RCC 7860 (cell line): ENCODE measurements around the gene BSPRY.
"Not testable (repeated sequence)": the region's sequence is repeated elsewhere in the genome, so short reads cannot be mapped to it uniquely, and the experiment has no call there.

Experiments
- DNase-seq: peaks from one replicate; pipeline ENCODE4 v3.0.0-alpha.2; 2015; ENCODE audit warnings: low spot score
- FAIRE-seq: peaks from 2 replicates; lab custom pipeline; 2012; peaks lifted over from hg19 to GRCh38; lab: Jason Lieb, UNC

Gene BSPRY

GRCh38 chr9:113390192-113390960 is 41.0 kb downstream of the BSPRY start:
- FAIRE-seq (no peak), DNase-seq (no peak)

GRCh38 chr9:113391917-113392316 is 42.6 kb downstream of the BSPRY start:
- DNase-seq (no peak), FAIRE-seq (no peak)

GRCh38 chr9:113393281-113393680 is 43.9 kb downstream of the BSPRY start:
- FAIRE-seq, result no peak
- DNase-seq, result no peak

GRCh38 chr9:113395000-113395861 is 45.9 kb downstream of the BSPRY start:
- no peak for FAIRE-seq
- DNase-seq, result no peak

- no peak for FAIRE-seq
Observed at GRCh38 chr9:113397203-113397631, 47.9 kb downstream of the BSPRY start.

GRCh38 chr9:113398796-113399195 is 49.5 kb downstream of the BSPRY start:
- FAIRE-seq, result no peak
- DNase-seq, result no peak

More at GRCh38 chr9:113397203-113397631, 47.9 kb downstream of the BSPRY start:
- no peak for DNase-seq

GRCh38 chr9:113399646-113400200 is 50.4 kb downstream of the BSPRY start:
- no peak for FAIRE-seq
- no peak for DNase-seq

GRCh38 chr9:113401027-113401792 is 51.9 kb downstream of the BSPRY start, which contains the start of gene ALAD:
Gene ALAD (minus strand): TSS chr9:113401284. CDS start chr9:113393559, 7,725 bp downstream.
- DNase-seq, result peak; percentile 95
- peak; percentile 88 for FAIRE-seq

- FAIRE-seq (no peak), DNase-seq (no peak)
Observed at GRCh38 chr9:113403646-113404045, 54.3 kb downstream of the BSPRY start.

- DNase-seq, FAIRE-seq: not testable (repeated sequence)
Observed at GRCh38 chr9:113406353-113406752, 57.0 kb downstream of the BSPRY start.

- peak; percentile 36 for DNase-seq
- FAIRE-seq, result not testable (repeated sequence)
Observed at GRCh38 chr9:113406873-113407511, 57.7 kb downstream of the BSPRY start.

- no peak for DNase-seq
- no peak for FAIRE-seq
Observed at GRCh38 chr9:113409481-113409880, 60.1 kb downstream of the BSPRY start.

GRCh38 chr9:113409883-113410206 is 60.5 kb downstream of the BSPRY start:
- peak; percentile 13 for DNase-seq
- no peak for FAIRE-seq

GRCh38 chr9:113410207-113410864 is 61.0 kb downstream of the BSPRY start, which contains the start of the genes C9orf43 and POLE3:
Gene C9orf43 (plus strand): TSS chr9:113410747. CDS start chr9:113413494, 2,747 bp downstream.
Gene POLE3 (minus strand): TSS chr9:113410675. CDS start chr9:113410293, 382 bp downstream.
- peak; percentile 38 for FAIRE-seq

GRCh38 chr9:113416149-113416721 is 66.9 kb downstream of the BSPRY start:
- FAIRE-seq (no peak), DNase-seq (no peak)

More at GRCh38 chr9:113410207-113410864, 61.0 kb downstream of the BSPRY start, which contains the start of the genes C9orf43 and POLE3:
- peak; percentile 90 for DNase-seq

GRCh38 chr9:113417370-113417769 is 68.0 kb downstream of the BSPRY start:
- no peak for FAIRE-seq
- DNase-seq, result no peak
